ENCODE results near the gene RNF130. TPM values are rescaled to one million over a fixed set of nuclear protein-coding genes. Genes with fewer than 3 reads are reported as not detected.

The RNF130 gene
- total RNA-seq, 1 donor from 2014 or later: 32.4 TPM

DNA sequence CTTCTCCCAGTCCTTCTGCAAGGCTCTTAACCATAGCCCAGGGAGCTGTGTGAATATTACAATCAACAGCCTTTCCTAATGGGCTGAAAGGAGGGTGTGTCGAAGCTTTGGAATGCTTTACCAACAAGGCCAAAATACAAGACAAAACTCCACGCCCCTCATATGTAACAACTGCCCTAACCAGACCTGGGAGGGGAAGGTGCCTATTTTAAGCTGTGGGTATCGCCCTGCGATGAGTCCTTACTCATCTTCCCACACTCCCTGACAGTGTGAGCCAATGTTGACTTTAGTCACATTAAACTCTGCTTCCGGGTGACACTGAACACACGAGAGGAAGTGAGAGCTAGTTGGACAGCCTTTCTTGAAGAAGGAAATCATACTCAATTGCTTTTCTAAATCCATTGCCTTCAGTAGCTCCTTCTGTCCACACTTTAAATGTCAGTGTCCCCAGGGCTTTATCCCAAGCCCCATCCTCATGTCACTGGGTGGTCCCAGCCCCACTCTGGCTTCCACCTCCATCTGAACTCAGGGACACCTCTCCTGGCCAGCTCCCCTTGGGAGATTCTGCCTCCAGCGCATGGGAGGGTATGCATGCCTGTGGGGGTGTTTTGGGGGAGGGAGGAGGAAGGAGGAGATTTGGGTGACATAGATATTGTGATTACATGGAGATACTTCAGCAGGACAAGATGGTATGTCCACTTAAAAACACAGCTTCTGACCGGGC is 157.4 kb downstream of the RNF130 start:
- DNase-seq: no peak

DNA sequence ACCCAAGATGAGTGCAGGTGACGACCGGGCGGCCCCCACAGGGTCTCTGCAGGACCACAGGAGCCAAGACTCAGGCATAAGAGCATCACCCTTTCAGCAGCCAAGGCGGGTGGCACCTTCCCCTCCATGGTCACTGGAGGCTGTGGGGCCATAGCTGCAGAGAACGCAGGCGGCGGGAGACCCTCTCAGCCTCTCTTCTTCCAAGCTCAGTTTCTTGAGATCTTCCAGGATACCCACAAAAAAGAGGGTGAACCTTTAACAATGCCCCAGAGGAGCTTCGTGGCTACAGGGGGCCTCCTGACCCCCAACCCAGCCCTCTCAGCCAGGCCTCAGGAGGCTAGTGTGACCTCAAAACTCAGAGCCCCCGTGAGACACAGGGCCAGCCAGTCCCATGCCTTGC is 158.1 kb downstream of the RNF130 start:
- DNase-seq: no peak

DNA sequence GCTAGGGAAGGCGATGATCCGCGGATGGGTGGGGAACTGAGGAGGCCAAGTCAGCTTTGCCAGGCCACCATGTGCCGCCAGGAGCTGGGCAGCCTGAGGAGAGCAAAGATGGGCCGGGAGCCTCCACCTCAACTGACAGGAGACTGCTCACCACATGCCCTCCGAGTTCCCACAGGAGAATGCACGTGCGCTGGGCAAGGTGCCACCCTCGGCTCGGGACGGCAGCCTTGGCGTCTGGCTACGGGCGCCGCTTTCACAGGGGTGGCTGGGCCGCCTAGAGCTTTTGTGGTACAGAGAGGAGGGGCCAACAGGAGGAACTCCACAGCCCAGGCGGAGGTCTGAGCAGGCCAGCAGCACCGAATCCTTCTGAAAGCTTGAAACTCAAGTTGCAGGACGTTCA is 158.6 kb downstream of the RNF130 start:
- DNase-seq: no peak

DNA sequence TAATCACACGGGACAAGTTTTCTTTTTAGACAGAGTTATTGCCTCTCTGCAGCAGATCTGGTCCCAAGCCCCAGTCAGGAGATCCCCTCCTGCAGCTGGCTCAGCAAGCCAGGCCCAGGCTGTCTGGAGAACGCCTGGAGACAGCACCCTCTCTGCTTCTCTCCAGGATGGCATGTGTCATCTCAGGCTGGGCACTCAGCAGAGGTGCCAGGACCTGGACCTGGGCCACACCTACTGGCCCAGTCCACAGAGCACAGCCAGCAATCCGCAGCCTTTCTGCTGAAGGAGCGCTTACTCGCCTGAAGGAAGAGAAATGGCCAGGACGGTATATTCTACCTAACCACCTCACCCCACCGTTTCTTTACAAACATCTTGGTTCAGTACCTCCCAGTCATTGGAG is 159.2 kb downstream of the RNF130 start:
- DNase-seq: no peak

DNA sequence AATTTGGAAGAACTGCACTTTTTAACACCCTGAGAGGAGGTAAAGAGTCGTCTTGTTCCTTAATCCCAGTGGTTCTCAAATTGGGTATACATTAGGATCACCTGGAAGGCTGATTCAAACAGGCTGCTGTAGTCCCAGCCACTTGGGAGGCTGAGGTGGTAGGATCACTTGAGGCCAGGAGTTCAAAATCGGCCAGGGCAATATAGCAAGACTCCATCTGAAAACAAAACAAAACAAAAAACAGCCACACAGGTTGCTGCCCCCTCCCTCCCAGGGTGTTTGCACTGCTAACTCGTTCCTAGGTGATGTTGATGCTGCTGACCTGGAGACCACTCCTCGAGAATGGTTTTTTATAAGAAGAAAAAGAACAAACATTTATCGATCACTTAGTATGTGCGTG is 162.3 kb downstream of the RNF130 start:
- DNase-seq: no peak

DNA sequence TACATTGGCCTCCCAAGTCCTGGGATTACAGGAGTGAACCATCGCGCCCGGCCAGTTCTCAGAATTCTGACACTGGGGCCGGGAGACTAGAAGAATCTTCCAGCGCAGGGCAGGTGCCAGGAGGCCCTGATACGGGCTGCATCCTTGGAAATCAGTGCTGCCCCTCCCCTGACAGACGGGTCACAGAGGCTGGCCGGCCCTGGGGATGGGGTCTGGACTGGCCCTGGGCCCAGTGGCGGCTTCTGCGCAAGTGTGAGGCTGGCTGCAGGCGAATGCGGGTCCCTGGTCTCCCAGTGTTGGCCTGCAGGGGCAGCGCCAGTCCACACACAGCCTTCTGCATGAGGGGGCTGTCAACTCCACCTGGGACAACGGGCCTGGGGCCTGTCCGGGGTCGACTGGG is 163.0 kb downstream of the RNF130 start:
- no peak for DNase-seq

DNA sequence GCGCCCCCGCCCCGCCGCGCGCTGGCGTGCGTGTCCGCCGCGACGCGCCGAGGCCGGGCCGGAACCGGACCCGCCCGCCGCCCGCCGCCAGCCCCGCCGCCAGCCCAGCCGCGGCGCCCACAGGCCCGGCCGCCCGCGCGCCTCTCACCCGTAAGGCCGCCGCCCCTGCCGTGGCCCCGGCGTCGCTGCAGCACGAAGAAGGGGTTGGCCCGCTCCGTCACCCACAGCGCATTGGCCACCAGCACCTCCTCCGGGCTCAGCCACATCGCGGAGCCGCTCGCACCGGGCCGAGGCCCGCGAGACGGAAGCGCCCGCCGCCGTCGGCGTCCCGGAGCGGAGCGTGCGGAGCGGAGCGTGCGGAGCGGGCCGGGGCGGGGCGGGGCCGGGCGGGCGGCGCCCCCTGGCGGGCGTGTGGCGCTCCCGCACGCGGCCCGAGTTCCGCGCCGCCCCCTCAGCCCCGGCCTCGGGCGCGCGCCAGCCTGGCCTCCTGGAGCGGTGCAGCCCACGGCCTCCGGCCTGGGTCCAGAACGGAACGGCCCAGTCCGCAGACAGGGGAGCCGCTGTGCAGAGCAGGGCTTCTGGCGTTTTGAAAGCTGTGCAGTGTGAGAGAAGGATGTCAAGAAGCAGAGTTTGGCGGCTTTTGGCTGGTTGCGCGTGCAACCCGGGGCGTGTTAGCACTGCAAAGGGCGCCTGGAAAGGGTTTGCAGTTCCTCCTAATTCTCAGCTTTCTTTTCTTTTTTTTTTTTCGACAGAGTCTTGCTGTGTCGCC is 163.8 kb downstream of the RNF130 start, which contains the start of gene TBC1D9B:
TBC1D9B (minus strand) TSS at position 342 of the 769 bp plus-strand sequence; CDS start at position 266, 76 bp downstream.
- peak; percentile 64 for DNase-seq

DNA sequence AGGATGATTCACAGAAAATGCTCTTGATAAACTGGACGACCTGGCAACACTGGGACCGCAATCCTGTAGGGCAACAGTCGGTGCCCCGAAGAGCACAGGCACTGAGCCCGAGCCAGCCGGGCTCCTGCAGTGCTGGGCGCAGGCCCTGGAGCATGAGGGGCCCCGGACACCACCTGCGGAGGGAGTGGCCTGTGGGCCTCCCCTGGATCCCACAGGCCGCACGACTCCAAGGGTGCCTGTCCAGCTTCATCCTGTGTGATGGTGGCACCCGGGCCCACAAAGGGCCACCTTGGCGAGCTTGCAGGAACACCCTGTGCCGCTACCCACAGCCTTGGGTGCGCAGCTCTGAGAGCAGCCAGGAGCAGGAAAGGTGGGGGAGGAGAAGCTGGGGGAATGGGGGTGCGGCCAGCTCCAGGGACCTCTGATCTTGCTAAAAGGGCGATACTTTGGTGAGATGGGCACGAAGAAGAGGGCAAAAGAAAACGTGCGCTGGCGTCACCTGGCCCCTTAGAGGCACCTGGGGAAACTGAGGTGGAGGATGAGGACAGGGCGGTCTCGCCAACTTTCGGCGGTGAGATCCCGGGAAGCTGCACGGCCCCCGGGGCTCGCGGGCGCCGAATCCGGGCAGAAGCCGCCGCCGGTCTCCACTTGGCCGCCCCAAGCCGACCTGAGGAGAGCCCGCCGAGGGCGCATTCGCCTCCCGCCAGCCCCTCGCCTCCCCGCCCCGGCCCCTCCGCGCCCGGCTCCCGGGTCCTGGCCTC is 164.6 kb downstream of the RNF130 start:
- DNase-seq: no peak

DNA sequence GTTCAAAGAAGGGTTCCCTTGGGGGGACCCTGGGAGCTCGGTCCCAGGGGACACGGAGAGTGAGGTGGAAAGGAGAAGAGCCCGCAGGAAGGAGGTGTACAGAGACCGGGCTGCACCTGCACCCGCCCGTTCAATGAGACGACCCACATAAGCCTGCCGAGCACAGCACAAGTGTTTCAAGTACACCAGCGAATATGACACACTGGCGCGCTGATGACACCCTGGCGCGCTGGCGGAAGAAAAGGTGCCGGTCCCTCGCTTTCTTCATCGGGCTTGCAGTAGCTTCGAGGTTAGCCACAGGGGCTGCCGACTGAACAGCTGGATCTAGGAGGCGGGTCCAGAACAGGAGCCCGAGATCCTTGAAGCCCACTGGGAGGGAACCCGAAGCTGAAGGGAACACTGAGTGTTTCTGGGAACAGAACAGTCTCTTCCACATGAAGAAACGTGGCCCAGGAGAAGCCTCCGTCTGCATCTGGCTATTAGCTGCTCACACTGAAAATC is 165.2 kb downstream of the RNF130 start:
- no peak for DNase-seq

DNA sequence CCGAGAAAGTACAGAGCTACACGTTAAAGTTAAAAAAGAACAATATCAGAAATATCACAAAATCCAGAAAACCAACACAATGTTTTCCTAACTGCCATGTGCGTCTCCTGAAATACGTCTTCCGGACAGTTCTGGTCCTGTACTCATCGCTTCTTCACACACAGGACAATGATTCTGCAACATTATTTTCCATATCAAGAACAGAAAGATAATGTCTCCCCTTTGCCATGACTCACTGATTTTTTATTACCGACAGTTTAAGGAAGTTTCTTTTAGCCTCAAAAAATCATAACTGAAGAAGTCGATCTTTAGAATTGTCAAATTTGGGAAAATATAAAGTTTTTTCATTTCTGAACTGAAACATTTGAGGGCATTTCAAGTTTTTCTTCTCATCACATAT is 166.4 kb downstream of the RNF130 start:
- no peak for DNase-seq

Small RNAs within 50 kb of the gene (small RNA-seq; reads per million reads assigned to genes)
- 132 reads per million, percentile 97 among the genes with 10 or more reads in this experiment for gene MIR340 (ENCODE audit: low replicate concordance)

Other genes starting within 250 kb of the RNF130 start
- gene MRNIP, start 212.9 kb downstream of the RNF130 start, total RNA-seq: 25.7 TPM
- gene TBC1D9B, start 163.9 kb downstream of the RNF130 start, total RNA-seq: 45.2 TPM
- 0.79 TPM for gene RASGEF1C, start 137.5 kb upstream of the RNF130 start, total RNA-seq
- 18.8 TPM for gene MAPK9, start 220.3 kb upstream of the RNF130 start, total RNA-seq